ENCODE measurements around the gene FSD2.

DNA sequence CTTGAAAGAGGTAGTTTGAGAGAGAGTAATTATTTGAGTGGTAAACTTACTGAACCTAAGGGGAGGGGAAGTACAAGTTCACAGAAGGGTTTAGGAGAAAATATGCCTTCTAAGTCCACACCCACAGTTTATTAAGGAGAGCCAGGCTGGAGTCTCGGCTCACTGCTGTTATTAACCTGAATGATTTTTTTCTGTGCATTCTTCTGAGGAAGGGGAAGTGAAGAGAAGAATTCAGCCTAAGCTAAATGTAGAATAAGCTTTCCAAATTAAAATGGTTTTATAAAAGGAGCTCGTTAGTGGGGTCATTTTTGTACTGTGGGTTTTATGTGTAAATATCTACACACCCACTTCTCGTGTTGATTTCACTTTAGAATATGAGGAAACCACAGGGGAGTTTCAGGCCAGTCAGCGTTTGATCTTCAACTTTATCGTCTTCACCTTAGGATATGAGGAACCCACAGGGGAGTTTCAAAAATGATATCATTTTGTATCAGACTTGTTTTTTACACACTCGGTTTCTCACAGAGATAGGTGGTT is 5.1 kb upstream of the FSD2 start:
- TF ChIP-seq, protein P1, sequence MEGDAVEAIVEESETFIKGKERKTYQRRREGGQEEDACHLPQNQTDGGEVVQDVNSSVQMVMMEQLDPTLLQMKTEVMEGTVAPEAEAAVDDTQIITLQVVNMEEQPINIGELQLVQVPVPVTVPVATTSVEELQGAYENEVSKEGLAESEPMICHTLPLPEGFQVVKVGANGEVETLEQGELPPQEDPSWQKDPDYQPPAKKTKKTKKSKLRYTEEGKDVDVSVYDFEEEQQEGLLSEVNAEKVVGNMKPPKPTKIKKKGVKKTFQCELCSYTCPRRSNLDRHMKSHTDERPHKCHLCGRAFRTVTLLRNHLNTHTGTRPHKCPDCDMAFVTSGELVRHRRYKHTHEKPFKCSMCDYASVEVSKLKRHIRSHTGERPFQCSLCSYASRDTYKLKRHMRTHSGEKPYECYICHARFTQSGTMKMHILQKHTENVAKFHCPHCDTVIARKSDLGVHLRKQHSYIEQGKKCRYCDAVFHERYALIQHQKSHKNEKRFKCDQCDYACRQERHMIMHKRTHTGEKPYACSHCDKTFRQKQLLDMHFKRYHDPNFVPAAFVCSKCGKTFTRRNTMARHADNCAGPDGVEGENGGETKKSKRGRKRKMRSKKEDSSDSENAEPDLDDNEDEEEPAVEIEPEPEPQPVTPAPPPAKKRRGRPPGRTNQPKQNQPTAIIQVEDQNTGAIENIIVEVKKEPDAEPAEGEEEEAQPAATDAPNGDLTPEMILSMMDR (IDR thresholded peaks at IDR 0.05 in 8 of 11, conservative IDR thresholded peaks at IDR 0.05 in 3 of 11): no peak
- TF ChIP-seq POLR2A (IDR thresholded peaks at IDR 0.05): no peak
